Lower lobe of right lung (tissue), 2 donors: ENCODE measurements around the gene ZNF280B. TPM values are rescaled to one million over a fixed set of nuclear protein-coding genes. Genes with fewer than 3 reads are reported as not detected.
A peak's percentile ranks its signal among the peaks of the same experiment; 100 is the strongest.

Experiments used
- ATAC-seq, 2 donors: fragments of 200-7000 bp; cut with Tn5 transposase; one replicate each; pipeline ENCODE4 v1.9.1; 2020 to 2022; ENCODE audit warnings: mild to moderate bottlenecking in 2 of 2, moderate library complexity in 2 of 2
- DNase-seq: peaks from one replicate; pipeline ENCODE4 v3.0.0-alpha.2; 2020
- H3K27ac ChIP-seq: fragments of 200-600 bp; one replicate; pipeline ENCODE4 v1.8.0; 2022
- H3K27me3 ChIP-seq: fragments of 200-600 bp; one replicate; pipeline ENCODE4 v1.8.0; 2022; ENCODE audit warnings: low read depth
- H3K36me3 ChIP-seq: fragments of 200-600 bp; one replicate; pipeline ENCODE4 v1.8.0; 2022; ENCODE audit warnings: mild to moderate bottlenecking
- H3K4me1 ChIP-seq: fragments of 200-600 bp; one replicate; pipeline ENCODE4 v1.8.0; 2022
- H3K4me3 ChIP-seq: fragments of 200-600 bp; one replicate; pipeline ENCODE4 v1.8.0; 2022; ENCODE audit warnings: mild to moderate bottlenecking
- H3K9me3 ChIP-seq: fragments of 200-600 bp; one replicate; pipeline ENCODE4 v1.8.0; 2022
- CTCF ChIP-seq: fragments of 200-600 bp; IDR thresholded peaks from one replicate; pipeline ENCODE4 v1.8.0; 2022; ENCODE audit warnings: antibody characterized with exemption, mild to moderate bottlenecking
- intact Hi-C: fragments of 100-400 bp; cut with DNase I; formaldehyde crosslinking; loops from one replicate; pipeline ENCODE4 v1.11.0; 2022
- total RNA-seq: library from RNA; stranded (reverse); fragmentation: NEBNext Ultra II Directional; extraction: Animal tissue kit (Norgen Biotek cat#: 25700); gene quantifications from one replicate; pipeline ENCODE4 v1.2.1, GENCODE V29; 2021
- donor health status: DM: no; HTN: yes; CAD: no; lungs with severe emphysema.

The ZNF280B gene
- total RNA-seq, 1 donor from 2014 or later: 0.86 TPM

DNA sequence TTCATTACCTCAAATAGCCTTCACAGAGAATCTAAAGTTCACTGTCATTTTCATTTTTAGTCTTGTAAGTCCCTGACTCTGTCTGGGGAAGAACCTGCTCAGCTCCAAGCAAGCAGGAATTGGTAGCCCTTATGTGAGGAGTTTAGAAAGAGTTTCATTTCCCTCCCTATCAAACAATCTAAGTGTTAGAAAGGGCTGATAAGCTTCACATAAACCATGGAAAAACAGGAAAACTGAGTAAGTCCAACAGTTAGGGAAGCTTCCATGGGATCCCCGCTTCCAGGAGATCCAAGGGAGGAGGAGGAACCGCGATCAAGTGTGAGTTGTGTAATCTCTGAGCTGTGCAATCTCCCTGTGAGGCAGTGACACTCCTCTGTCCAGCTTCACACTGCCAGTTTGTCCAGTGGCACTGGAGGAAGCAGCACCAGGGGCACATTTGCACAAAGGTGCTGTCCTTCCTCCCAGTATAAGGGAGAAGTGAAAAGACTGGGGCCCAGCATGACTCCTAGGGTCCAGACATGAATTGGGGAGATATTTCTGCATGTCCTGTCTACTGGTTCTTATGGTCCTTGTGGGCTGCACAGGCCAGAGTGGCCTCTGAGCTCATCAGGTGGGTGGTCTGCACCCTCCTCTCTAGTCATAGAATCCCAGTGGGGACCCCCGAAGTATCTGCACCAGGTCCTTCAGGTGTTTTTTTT, 46.2 kb upstream of the ZNF280B start:
- no peak for TF ChIP-seq CTCF
- no peak for DNase-seq
- intact Hi-C loops: no loop called here

DNA sequence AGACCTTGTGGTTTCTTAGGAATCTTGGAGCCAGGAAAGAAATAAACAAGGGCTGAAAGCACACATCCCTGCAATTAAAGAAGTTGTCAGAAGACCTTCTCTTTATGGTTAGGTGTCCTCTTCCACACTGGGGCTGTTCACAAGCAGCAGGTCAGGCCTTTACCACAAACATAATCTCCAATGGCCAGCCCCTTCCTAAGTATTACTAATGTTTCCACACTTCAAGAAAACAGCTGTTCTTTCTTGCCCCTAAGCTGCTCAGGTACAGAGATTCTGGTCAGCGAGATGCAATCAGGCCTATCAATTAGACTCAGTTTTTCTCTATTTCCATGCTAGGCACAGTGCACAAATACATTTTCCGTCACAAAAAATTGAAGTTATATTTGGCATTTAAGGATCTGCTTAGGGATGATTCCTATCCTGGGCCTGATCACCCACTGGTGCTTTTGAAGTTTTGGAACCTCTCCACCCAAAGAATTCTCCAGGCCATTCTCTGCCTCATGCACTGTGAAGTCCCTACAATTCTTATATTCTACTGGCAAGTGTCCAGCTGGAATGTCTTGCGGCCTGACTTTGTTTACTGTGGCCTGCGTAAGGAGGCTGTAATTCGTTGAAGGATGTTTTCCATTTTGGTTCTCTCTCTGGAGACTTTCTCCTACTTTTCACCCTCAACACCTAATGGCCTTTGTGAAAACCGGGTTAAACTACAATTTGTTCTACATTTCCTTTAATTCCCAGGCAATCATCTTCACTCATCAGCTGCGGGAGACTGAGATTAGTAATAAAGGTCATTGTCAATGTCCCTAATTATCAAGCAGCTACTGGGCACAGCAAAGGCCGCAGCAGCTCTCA, 45.4 kb upstream of the ZNF280B start:
- TF ChIP-seq CTCF: no peak
- DNase-seq (no peak), ATAC-seq (no peak)
- Histone ChIP-seq H3K27me3 (no peaks in the 10 kb centered on the region), H3K9me3 (no peaks in the 10 kb centered on the region), H3K36me3 (no peaks in the 10 kb centered on the region), H3K4me1 (no peaks in the 10 kb centered on the region), H3K4me3 (no peak overlapping the region), H3K27ac (no peak overlapping the region)
- intact Hi-C loops: no loop called here

More for the DNA sequence above, 46.2 kb upstream of the ZNF280B start:
- H3K4me1 ChIP-seq: no peaks in the 10 kb centered on the region
- no peaks in the 10 kb centered on the region for H3K9me3 ChIP-seq
- H3K27me3 ChIP-seq: no peaks in the 10 kb centered on the region
- H3K27ac ChIP-seq: no peak overlapping the region
- ATAC-seq: peak in 1 of 2 donors; percentile 36
- no peaks in the 10 kb centered on the region for H3K36me3 ChIP-seq
- no peak overlapping the region for H3K4me3 ChIP-seq

- intact Hi-C loops: no loop called here
- no peak for TF ChIP-seq CTCF
- no peaks in the 10 kb centered on the region for H3K36me3 ChIP-seq
Observed at GRCh38 chr22:22553141-22553540, 44.6 kb upstream of the ZNF280B start.

DNA sequence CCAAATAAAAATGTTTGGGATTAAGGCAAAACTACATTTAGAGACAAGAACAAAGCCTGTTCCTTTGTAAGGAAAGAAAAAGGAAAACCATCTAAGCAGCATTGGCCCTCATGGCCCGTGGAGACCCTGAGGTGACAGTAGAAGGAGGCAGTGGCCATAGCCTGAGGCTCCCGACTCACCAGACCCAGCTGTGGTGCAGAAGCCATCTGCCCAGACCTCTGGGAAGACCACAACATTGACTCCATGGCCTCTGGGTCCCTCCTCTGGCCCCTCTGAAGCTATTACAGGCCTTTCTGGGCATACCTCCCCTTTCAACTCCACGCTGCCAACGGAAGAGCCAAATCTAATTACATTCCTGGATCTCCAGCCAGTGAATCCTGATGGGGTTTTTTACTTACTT, 44.1 kb upstream of the ZNF280B start:
- no peak for DNase-seq
- no peaks in the 10 kb centered on the region for H3K4me1 ChIP-seq
- TF ChIP-seq CTCF: no peak
- intact Hi-C loops: no loop called here
- H3K27ac ChIP-seq: no peak overlapping the region
- H3K27me3 ChIP-seq: no peaks in the 10 kb centered on the region
- H3K4me3 ChIP-seq: no peak overlapping the region
- no peaks in the 10 kb centered on the region for H3K36me3 ChIP-seq
- no peaks in the 10 kb centered on the region for H3K9me3 ChIP-seq
- no peak for ATAC-seq

More at GRCh38 chr22:22553141-22553540, 44.6 kb upstream of the ZNF280B start:
- no peak for ATAC-seq
- no peak for DNase-seq
- Histone ChIP-seq H3K4me1 (no peaks in the 10 kb centered on the region), H3K27ac (no peak overlapping the region), H3K27me3 (no peaks in the 10 kb centered on the region), H3K4me3 (no peak overlapping the region), H3K9me3 (no peaks in the 10 kb centered on the region)

GRCh38 chr22:22550789-22551434, 42.4 kb upstream of the ZNF280B start:
- no peak for TF ChIP-seq CTCF
- DNase-seq (no peak), ATAC-seq (no peak)
- H3K4me1 ChIP-seq: no peaks in the 10 kb centered on the region
- H3K9me3 ChIP-seq: no peaks in the 10 kb centered on the region
- H3K27me3 ChIP-seq: no peaks in the 10 kb centered on the region
- H3K36me3 ChIP-seq: no peaks in the 10 kb centered on the region
- intact Hi-C loops: no loop called here
- no peak overlapping the region for H3K4me3 ChIP-seq
- H3K27ac ChIP-seq: no peak overlapping the region
